HG02938 (cell line): ENCODE data around the gene RBFOX2.
"Not testable (repeated sequence)": the region's sequence is repeated elsewhere in the genome, so short reads cannot be mapped to it uniquely, and the experiment has no call there.

Experiments
- ATAC-seq: cut with Tn5 transposase; IDR thresholded peaks from one replicate; pipeline ENCODE4 v1.9.1; 2021; ENCODE audit warnings: mild to moderate bottlenecking, moderate library complexity; ENCODE audit not compliant: unreplicated experiment

RBFOX2 gene

GRCh38 chr22:36028646-36029405 is at the start of gene RBFOX2:
RBFOX2 (minus strand) TSS chr22:36028824; CDS start chr22:36028425, 399 bp downstream.
- no peak for ATAC-seq

DNA sequence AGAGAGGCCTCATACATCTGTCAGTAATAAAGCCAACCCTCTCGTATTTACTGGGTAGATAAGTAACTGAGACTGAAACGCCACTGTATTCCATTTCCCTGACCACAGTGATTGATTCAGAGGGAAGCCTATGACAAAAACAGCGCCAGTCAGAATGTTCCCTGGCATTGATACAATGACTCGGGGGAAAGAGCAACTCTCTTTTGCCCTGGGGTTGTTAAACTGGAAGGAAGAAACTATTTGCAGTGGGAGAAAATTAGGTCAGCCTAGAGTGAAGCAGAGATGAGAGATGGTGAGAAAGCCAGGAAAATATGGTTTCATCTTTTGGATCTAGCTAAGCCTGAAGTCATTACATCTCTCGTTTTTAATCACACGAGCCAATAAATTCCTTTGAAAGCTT is 48.6 kb upstream of the RBFOX2 start:
- ATAC-seq, result no peak

DNA sequence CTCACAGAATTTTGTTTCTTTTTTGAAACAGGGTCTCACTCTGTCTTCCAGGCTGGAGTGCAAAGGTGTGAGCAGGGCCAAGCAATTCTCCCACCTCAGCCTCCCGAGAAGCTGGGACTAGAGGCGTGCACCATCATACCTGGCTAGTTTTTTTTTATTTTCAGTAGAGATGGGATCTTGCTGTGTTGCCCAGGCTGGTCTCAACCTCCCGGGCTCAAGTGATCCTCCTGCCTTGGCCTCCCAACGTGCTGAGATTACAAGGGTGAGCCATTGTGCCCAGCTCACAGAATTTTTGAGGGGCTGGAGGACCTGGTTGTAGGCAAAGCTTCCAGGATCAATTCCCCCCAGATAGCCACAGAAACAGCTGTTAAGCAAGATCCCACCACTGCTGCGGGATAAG is 47.1 kb upstream of the RBFOX2 start:
- ATAC-seq, result no peak

- ATAC-seq, result no peak
These were observed 46.6 kb upstream of the RBFOX2 start for GRCh38 chr22:36075230-36075629.

- no peak for ATAC-seq
These were observed 44.9 kb upstream of the RBFOX2 start for GRCh38 chr22:36073476-36073875.

GRCh38 chr22:36070645-36071044 is 42.0 kb upstream of the RBFOX2 start:
- not testable (repeated sequence) for ATAC-seq

GRCh38 chr22:36069368-36069767 is 40.7 kb upstream of the RBFOX2 start:
- no peak for ATAC-seq

GRCh38 chr22:36068776-36069344 is 40.2 kb upstream of the RBFOX2 start:
- ATAC-seq, result no peak

GRCh38 chr22:36067235-36067558 is 38.6 kb upstream of the RBFOX2 start:
- ATAC-seq, result no peak

DNA sequence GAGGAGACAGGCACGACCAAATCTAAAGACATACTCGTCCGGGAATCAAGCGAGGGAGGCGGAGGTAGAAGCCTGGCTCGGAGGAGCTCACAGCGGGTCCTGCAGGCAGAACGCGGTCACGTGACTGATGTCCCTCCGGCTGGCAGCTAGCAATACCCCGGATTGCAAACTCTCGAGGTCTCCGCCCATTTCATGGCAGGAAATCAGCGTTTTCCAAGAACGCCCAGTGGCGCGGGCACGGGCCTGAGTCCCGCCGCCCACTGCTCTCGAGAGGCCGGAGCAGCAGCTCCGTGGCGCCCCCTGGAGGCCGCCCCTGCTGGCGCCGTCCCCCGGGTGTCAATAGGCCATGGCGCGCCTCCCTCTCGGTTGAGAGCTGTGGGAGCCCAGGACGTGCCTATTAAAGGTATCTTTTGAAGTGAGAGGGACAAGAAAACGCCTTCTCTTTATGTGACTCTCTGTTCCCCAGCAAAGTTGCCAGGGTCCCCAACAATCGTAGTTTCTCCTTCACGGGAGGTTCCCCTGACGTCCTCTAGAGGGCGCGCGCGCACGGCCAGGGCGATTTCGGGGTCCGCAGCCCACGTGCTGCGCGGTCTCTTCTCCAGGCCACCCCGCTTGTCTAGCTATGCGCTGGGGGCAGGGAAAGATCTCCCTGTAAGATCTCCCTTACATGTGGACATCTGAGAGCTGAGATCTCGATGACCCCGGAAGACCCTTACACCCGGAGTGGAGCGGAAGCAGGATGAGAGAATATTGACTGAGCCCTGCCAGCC is 37.3 kb upstream of the RBFOX2 start:
- no peak for ATAC-seq

GRCh38 chr22:36065462-36065774 is 36.8 kb upstream of the RBFOX2 start:
- no peak for ATAC-seq

DNA sequence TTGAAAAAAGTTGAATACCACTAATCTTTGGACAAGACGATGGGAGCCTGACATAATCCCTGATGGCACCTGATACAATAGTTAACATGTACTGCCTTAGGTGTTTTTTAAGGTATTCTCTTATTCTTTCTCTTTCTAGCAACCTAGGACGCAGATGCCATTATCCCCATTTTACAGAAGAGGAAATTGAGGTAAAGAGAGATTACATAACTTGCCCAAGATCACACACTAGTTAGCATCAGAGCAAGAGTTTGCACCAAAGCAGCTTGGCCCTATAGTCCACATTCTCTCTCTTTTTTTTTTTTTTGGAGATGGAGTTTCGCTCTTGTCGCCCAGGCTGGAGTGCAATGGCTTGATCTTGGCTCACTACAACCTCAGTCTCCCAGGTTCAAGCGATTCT is 35.7 kb upstream of the RBFOX2 start:
- ATAC-seq, result no peak

DNA sequence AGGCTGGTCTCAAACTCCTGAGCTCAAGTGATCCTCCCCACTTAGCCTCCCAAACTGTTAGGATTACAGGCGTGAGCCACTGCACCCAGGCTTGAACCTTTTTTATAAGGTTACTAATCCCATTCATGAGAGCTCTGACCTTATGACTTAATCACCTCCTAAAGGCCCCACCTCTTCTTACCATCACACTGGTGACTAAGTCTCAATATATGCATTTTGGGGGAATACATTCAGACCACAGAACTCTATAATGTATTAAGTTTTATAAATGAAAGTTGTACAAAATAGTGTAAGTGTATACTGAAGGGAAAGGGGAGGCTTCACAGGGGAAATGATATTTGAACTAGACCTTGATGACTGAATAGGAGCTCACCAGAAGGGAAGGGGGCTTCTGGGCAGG is 28.4 kb upstream of the RBFOX2 start:
- ATAC-seq, result no peak

DNA sequence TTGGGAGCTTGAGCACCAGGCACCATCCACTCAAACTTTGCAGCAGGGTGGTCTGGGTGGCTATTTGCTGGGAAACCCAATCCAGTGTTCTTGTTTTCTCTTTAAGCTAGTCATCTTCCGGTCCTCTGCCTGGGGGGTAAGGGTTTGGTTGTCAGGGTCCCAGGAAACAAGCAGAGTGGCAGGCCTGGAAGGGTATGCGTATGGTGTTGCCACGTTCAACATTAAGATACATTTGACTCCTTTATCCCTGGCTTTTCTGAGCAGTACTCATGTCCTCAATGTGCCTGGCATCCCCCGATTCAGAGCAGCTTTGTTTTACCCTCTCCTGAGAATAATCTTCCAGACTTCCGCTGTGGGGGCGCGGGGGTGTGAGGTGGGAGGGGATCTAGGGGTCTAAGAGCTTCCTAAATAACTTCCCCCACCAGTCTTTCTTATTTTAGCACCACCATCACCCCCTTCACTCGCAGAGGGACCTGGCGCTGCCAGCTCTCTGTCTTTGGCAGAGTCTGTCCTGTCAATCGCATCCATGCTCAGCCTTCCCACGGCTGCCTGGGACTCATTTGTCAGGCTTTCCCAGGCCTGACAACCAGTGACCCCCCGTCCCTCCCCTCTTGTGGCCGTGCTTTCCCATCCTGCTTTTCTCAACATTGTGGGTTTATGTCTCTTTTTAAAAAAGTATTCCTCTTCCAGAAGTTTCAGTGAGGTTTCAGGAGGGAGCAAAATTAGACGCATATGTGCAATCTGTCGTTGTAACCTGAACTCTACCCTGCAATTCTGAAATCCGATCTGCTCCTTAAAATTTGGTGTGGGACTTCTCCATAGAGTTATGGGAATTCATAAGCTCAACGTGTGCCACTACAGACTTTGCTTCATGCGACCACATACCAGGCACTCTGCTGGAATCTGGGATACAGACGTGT is 27.0 kb upstream of the RBFOX2 start:
- ATAC-seq, result no peak

- ATAC-seq, result not testable (repeated sequence)
These were observed 25.8 kb upstream of the RBFOX2 start for GRCh38 chr22:36054446-36054845.

GRCh38 chr22:36053242-36054147 is 24.9 kb upstream of the RBFOX2 start:
- ATAC-seq, result no peak

- no peak for ATAC-seq
These were observed 23.9 kb upstream of the RBFOX2 start for GRCh38 chr22:36052505-36052941.

DNA sequence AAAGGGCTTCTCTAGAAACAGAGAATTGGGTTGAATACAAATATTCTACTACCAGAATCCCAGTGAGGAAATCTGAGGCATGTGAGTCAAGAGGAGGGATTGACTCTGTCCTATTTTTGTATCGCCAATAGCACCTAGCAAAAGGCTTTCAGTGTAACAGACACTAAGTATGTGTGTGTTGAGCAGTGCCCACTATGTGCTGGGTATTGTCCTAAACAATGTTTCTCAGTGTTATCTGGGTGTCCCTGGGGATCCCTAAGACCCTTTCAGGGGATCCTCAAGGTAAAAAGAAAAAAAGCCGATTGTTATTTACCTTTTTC is 21.0 kb upstream of the RBFOX2 start:
- ATAC-seq, result no peak

- no peak for ATAC-seq
These were observed 20.5 kb upstream of the RBFOX2 start for GRCh38 chr22:36048911-36049677.

- ATAC-seq, result not testable (repeated sequence)
These were observed 15.9 kb upstream of the RBFOX2 start for GRCh38 chr22:36044517-36044916.
